Ascending aorta (tissue), 2 donors: ENCODE data around the gene PTPRN2. TPM values are rescaled to one million over a fixed set of nuclear protein-coding genes. Genes with fewer than 3 reads are reported as not detected.

ENCODE experiments used
- DNase-seq, 2 donors: peaks; one replicate each; pipeline ENCODE4 v3.0.0-alpha.2; 2019; ENCODE audit warnings: low spot score in 2 of 2
- H3K27ac ChIP-seq, 2 donors: fragments of 200-600 bp; sonication (generic); one replicate each; pipeline ENCODE4 v1.5.1; 2016 to 2017; ENCODE audit warnings: mild to moderate bottlenecking in 1 of 2
- H3K27me3 ChIP-seq: fragments of 200-600 bp; sonication (generic); one replicate; pipeline ENCODE4 v1.5.1; 2017
- H3K36me3 ChIP-seq, 2 donors: fragments of 200-600 bp; sonication (generic); one replicate each; pipeline ENCODE4 v1.5.1; 2016
- H3K4me1 ChIP-seq, 2 donors: fragments of 200-600 bp; sonication (generic); one replicate each; pipeline ENCODE4 v1.5.1; 2016 to 2017; ENCODE audit warnings: mild to moderate bottlenecking in 1 of 2
- H3K4me3 ChIP-seq, 2 donors: fragments of 200-600 bp; sonication (generic); one replicate each; pipeline ENCODE4 v1.5.1; 2016 to 2017; ENCODE audit warnings: mild to moderate bottlenecking in 1 of 2
- H3K9me3 ChIP-seq, 2 donors: fragments of 200-600 bp; sonication (generic); one replicate each; pipeline ENCODE4 v1.5.1; 2016
- CTCF ChIP-seq, 3 experiments: fragments of 200-600 bp in 2 of 3; fragments of 450-650 bp in 1 of 3; sonication (generic) in 2 of 3; IDR thresholded peaks; one replicate each; pipeline ENCODE4 v1.5.1; 2016 to 2019; ENCODE audit warnings: antibody characterized with exemption in 3 of 3, mild to moderate bottlenecking in 1 of 3, moderate library complexity in 1 of 3
- intact Hi-C: fragments of 100-400 bp; cut with DNase I; formaldehyde crosslinking; loops from one replicate; pipeline ENCODE4 v1.15.1; 2023
- total RNA-seq: library from RNA; depleted of rRNA; stranded (reverse); fragments of >200 nt; gene quantifications from one replicate; pipeline ENCODE4 v1.1.0, GENCODE V29; 2016

Gene PTPRN2
- total RNA-seq, 1 donor from 2014 or later, result 7.3 TPM

GRCh38 chr7:157834501-157835163 lies 753.0 kb downstream of the PTPRN2 start:
- no peaks in the 10 kb centered on the region for H3K36me3 ChIP-seq
- H3K27ac ChIP-seq, result no peak overlapping the region
- no peak for TF ChIP-seq CTCF (IDR thresholded peaks at IDR 0.05)
- intact Hi-C loops, result no loop called here
- H3K9me3 ChIP-seq, result no peaks in the 10 kb centered on the region
- H3K4me3 ChIP-seq, result no peak overlapping the region
- H3K4me1 ChIP-seq, result no peaks in the 10 kb centered on the region
- no peaks in the 10 kb centered on the region for H3K27me3 ChIP-seq
- DNase-seq, result no peak

- no peak for TF ChIP-seq CTCF (IDR thresholded peaks at IDR 0.05)
- H3K27me3 ChIP-seq, result no peaks in the 10 kb centered on the region
- H3K36me3 ChIP-seq, result no peaks in the 10 kb centered on the region
- no peak overlapping the region for H3K4me3 ChIP-seq
- H3K4me1 ChIP-seq, result no peaks in the 10 kb centered on the region
- no peak for DNase-seq
- H3K27ac ChIP-seq, result no peak overlapping the region
- intact Hi-C loops, result no loop called here
- H3K9me3 ChIP-seq, result no peaks in the 10 kb centered on the region
Measured at GRCh38 chr7:157832866-157833607, 754.6 kb downstream of the PTPRN2 start.

GRCh38 chr7:157832421-157832820 lies 755.2 kb downstream of the PTPRN2 start:
- H3K27ac ChIP-seq, result no peak overlapping the region
- intact Hi-C loops, result no loop called here
- no peaks in the 10 kb centered on the region for H3K36me3 ChIP-seq
- DNase-seq, result no peak
- H3K27me3 ChIP-seq, result no peaks in the 10 kb centered on the region
- no peak overlapping the region for H3K4me3 ChIP-seq
- TF ChIP-seq CTCF (IDR thresholded peaks at IDR 0.05), result no peak
- H3K9me3 ChIP-seq, result no peaks in the 10 kb centered on the region
- no peaks in the 10 kb centered on the region for H3K4me1 ChIP-seq

GRCh38 chr7:157832006-157832405 lies 755.6 kb downstream of the PTPRN2 start:
- H3K27me3 ChIP-seq, result no peaks in the 10 kb centered on the region
- H3K36me3 ChIP-seq, result no peaks in the 10 kb centered on the region
- no peaks in the 10 kb centered on the region for H3K4me1 ChIP-seq
- no peak overlapping the region for H3K4me3 ChIP-seq
- H3K27ac ChIP-seq, result no peak overlapping the region
- intact Hi-C loops, result no loop called here
- no peak for TF ChIP-seq CTCF (IDR thresholded peaks at IDR 0.05)
- no peak for DNase-seq
- H3K9me3 ChIP-seq, result no peaks in the 10 kb centered on the region

- TF ChIP-seq CTCF (IDR thresholded peaks at IDR 0.05), result no peak
- no peak overlapping the region for H3K27ac ChIP-seq
- no peak overlapping the region for H3K4me3 ChIP-seq
- no peaks in the 10 kb centered on the region for H3K9me3 ChIP-seq
- H3K36me3 ChIP-seq, result no peaks in the 10 kb centered on the region
- intact Hi-C loops, result no loop called here
- DNase-seq, result no peak
- no peaks in the 10 kb centered on the region for H3K4me1 ChIP-seq
- H3K27me3 ChIP-seq, result no peaks in the 10 kb centered on the region
Measured at GRCh38 chr7:157831143-157831905, 756.3 kb downstream of the PTPRN2 start.
